ENCODE data around the gene NBAS.
"Not testable (repeated sequence)": the region's sequence is repeated elsewhere in the genome, so short reads cannot be mapped to it uniquely, and the experiment has no call there.

NBAS gene

GRCh38 chr2:15511686-15512085 lies 49.4 kb downstream of the NBAS start:
- no peak overlapping the region for H3K4me3 ChIP-seq (ENCODE audit: low read depth in 1 of 2, low read length in 2 of 2)
- H3K4me1 ChIP-seq (ENCODE audit: insufficient read depth, low read length): no peaks in the 10 kb centered on the region
- H3K9me3 ChIP-seq (ENCODE audit: low read length): no peaks in the 10 kb centered on the region
- H3K9ac ChIP-seq (ENCODE audit: low read length): no peak overlapping the region
- peaks cover 18% of the 10 kb centered on the region for H3K36me3 ChIP-seq (ENCODE audit: insufficient read depth, low read length)
- H3K27me3 ChIP-seq (ENCODE audit: control insufficient read depth in 1 of 2, insufficient read depth in 2 of 2, low read length in 2 of 2): no peaks in the 10 kb centered on the region
- no peak overlapping the region for H3K27ac ChIP-seq (ENCODE audit: low read depth, low read length)

- Histone ChIP-seq H3K27ac (ENCODE audit: low read depth, low read length) (no peak overlapping the region), H3K36me3 (ENCODE audit: insufficient read depth, low read length) (peaks cover 18% of the 10 kb centered on the region), H3K4me3 (ENCODE audit: low read depth in 1 of 2, low read length in 2 of 2) (no peak overlapping the region), H3K4me1 (ENCODE audit: insufficient read depth, low read length) (no peaks in the 10 kb centered on the region), H3K9ac (ENCODE audit: low read length) (no peak overlapping the region), H3K9me3 (ENCODE audit: low read length) (no peaks in the 10 kb centered on the region), H3K27me3 (ENCODE audit: control insufficient read depth in 1 of 2, insufficient read depth in 2 of 2, low read length in 2 of 2) (no peaks in the 10 kb centered on the region)
Measured at GRCh38 chr2:15510552-15510951, 50.6 kb downstream of the NBAS start.

GRCh38 chr2:15510131-15510530 lies 51.0 kb downstream of the NBAS start:
- Histone ChIP-seq H3K9ac (ENCODE audit: low read length) (no peak overlapping the region), H3K27ac (ENCODE audit: low read depth, low read length) (no peak overlapping the region), H3K27me3 (ENCODE audit: control insufficient read depth in 1 of 2, insufficient read depth in 2 of 2, low read length in 2 of 2) (no peaks in the 10 kb centered on the region), H3K36me3 (ENCODE audit: insufficient read depth, low read length) (peaks cover 16% of the 10 kb centered on the region), H3K9me3 (ENCODE audit: low read length) (no peaks in the 10 kb centered on the region), H3K4me1 (ENCODE audit: insufficient read depth, low read length) (no peaks in the 10 kb centered on the region), H3K4me3 (ENCODE audit: low read depth in 1 of 2, low read length in 2 of 2) (no peak overlapping the region)

- Histone ChIP-seq H3K4me1 (ENCODE audit: insufficient read depth, low read length) (no peaks in the 10 kb centered on the region), H3K36me3 (ENCODE audit: insufficient read depth, low read length) (peaks cover 18% of the 10 kb centered on the region), H3K9ac (ENCODE audit: low read length) (no peak overlapping the region), H3K27ac (ENCODE audit: low read depth, low read length) (no peak overlapping the region), H3K4me3 (ENCODE audit: low read depth in 1 of 2, low read length in 2 of 2) (no peak overlapping the region), H3K27me3 (ENCODE audit: control insufficient read depth in 1 of 2, insufficient read depth in 2 of 2, low read length in 2 of 2) (no peaks in the 10 kb centered on the region), H3K9me3 (ENCODE audit: low read length) (no peaks in the 10 kb centered on the region)
Measured at GRCh38 chr2:15507697-15508096, 53.4 kb downstream of the NBAS start.

GRCh38 chr2:15507061-15507460 lies 54.1 kb downstream of the NBAS start:
- peaks cover 18% of the 10 kb centered on the region for H3K36me3 ChIP-seq (ENCODE audit: insufficient read depth, low read length)
- H3K27ac ChIP-seq (ENCODE audit: low read depth, low read length): no peak overlapping the region
- H3K4me3 ChIP-seq (ENCODE audit: low read depth in 1 of 2, low read length in 2 of 2): no peak overlapping the region
- no peaks in the 10 kb centered on the region for H3K4me1 ChIP-seq (ENCODE audit: insufficient read depth, low read length)
- H3K9ac ChIP-seq (ENCODE audit: low read length): no peak overlapping the region
- H3K27me3 ChIP-seq (ENCODE audit: control insufficient read depth in 1 of 2, insufficient read depth in 2 of 2, low read length in 2 of 2): no peaks in the 10 kb centered on the region
- H3K9me3 ChIP-seq (ENCODE audit: low read length): no peaks in the 10 kb centered on the region

- Histone ChIP-seq H3K36me3 (ENCODE audit: insufficient read depth, low read length) (peaks cover 20% of the 10 kb centered on the region), H3K9ac (ENCODE audit: low read length) (no peak overlapping the region), H3K4me1 (ENCODE audit: insufficient read depth, low read length) (no peaks in the 10 kb centered on the region), H3K27ac (ENCODE audit: low read depth, low read length) (no peak overlapping the region), H3K9me3 (ENCODE audit: low read length) (no peaks in the 10 kb centered on the region), H3K4me3 (ENCODE audit: low read depth in 1 of 2, low read length in 2 of 2) (no peak overlapping the region), H3K27me3 (ENCODE audit: control insufficient read depth in 1 of 2, insufficient read depth in 2 of 2, low read length in 2 of 2) (no peaks in the 10 kb centered on the region)
Measured at GRCh38 chr2:15506229-15506819, 54.8 kb downstream of the NBAS start.

- Histone ChIP-seq H3K27ac (ENCODE audit: low read depth, low read length) (no peak overlapping the region), H3K36me3 (ENCODE audit: insufficient read depth, low read length) (peaks cover 20% of the 10 kb centered on the region), H3K9me3 (ENCODE audit: low read length) (no peaks in the 10 kb centered on the region), H3K9ac (ENCODE audit: low read length) (no peak overlapping the region), H3K4me1 (ENCODE audit: insufficient read depth, low read length) (no peaks in the 10 kb centered on the region), H3K27me3 (ENCODE audit: control insufficient read depth in 1 of 2, insufficient read depth in 2 of 2, low read length in 2 of 2) (no peaks in the 10 kb centered on the region), H3K4me3 (ENCODE audit: low read depth in 1 of 2, low read length in 2 of 2) (no peak overlapping the region)
Measured at GRCh38 chr2:15504882-15505663, 56.1 kb downstream of the NBAS start.

- H3K27me3 ChIP-seq (ENCODE audit: control insufficient read depth in 1 of 2, insufficient read depth in 2 of 2, low read length in 2 of 2); H3K4me1 ChIP-seq (ENCODE audit: insufficient read depth, low read length); H3K27ac ChIP-seq (ENCODE audit: low read depth, low read length); H3K9ac ChIP-seq (ENCODE audit: low read length); H3K9me3 ChIP-seq (ENCODE audit: low read length); H3K4me3 ChIP-seq (ENCODE audit: low read depth in 1 of 2, low read length in 2 of 2): not testable (repeated sequence)
- peaks cover 14% of the 10 kb centered on the region for H3K36me3 ChIP-seq (ENCODE audit: insufficient read depth, low read length)
Measured at GRCh38 chr2:15499251-15499650, 61.9 kb downstream of the NBAS start.

- Histone ChIP-seq H3K9me3 (ENCODE audit: low read length) (no peaks in the 10 kb centered on the region), H3K27ac (ENCODE audit: low read depth, low read length) (no peak overlapping the region), H3K4me1 (ENCODE audit: insufficient read depth, low read length) (no peaks in the 10 kb centered on the region), H3K4me3 (ENCODE audit: low read depth in 1 of 2, low read length in 2 of 2) (no peak overlapping the region), H3K36me3 (ENCODE audit: insufficient read depth, low read length) (peaks cover 14% of the 10 kb centered on the region), H3K27me3 (ENCODE audit: control insufficient read depth in 1 of 2, insufficient read depth in 2 of 2, low read length in 2 of 2) (no peaks in the 10 kb centered on the region), H3K9ac (ENCODE audit: low read length) (no peak overlapping the region)
Measured at GRCh38 chr2:15498554-15498953, 62.6 kb downstream of the NBAS start.

- no peaks in the 10 kb centered on the region for H3K9me3 ChIP-seq (ENCODE audit: low read length)
- no peak overlapping the region for H3K27ac ChIP-seq (ENCODE audit: low read depth, low read length)
- H3K4me3 ChIP-seq (ENCODE audit: low read depth in 1 of 2, low read length in 2 of 2): no peak overlapping the region
- no peaks in the 10 kb centered on the region for H3K4me1 ChIP-seq (ENCODE audit: insufficient read depth, low read length)
- no peaks in the 10 kb centered on the region for H3K27me3 ChIP-seq (ENCODE audit: control insufficient read depth in 1 of 2, insufficient read depth in 2 of 2, low read length in 2 of 2)
- no peak overlapping the region for H3K9ac ChIP-seq (ENCODE audit: low read length)
- peaks cover 4% of the 10 kb centered on the region for H3K36me3 ChIP-seq (ENCODE audit: insufficient read depth, low read length)
Measured at GRCh38 chr2:15494877-15495276, 66.3 kb downstream of the NBAS start.

- H3K9ac ChIP-seq (ENCODE audit: low read length): no peak overlapping the region
- H3K27ac ChIP-seq (ENCODE audit: low read depth, low read length): no peak overlapping the region
- no peaks in the 10 kb centered on the region for H3K9me3 ChIP-seq (ENCODE audit: low read length)
- no peaks in the 10 kb centered on the region for H3K27me3 ChIP-seq (ENCODE audit: control insufficient read depth in 1 of 2, insufficient read depth in 2 of 2, low read length in 2 of 2)
- peaks cover 12% of the 10 kb centered on the region for H3K36me3 ChIP-seq (ENCODE audit: insufficient read depth, low read length)
- H3K4me3 ChIP-seq (ENCODE audit: low read depth in 1 of 2, low read length in 2 of 2): no peak overlapping the region
- no peaks in the 10 kb centered on the region for H3K4me1 ChIP-seq (ENCODE audit: insufficient read depth, low read length)
Measured at GRCh38 chr2:15492773-15493325, 68.3 kb downstream of the NBAS start.

GRCh38 chr2:15486770-15487169 lies 74.4 kb downstream of the NBAS start:
- no peak overlapping the region for H3K27ac ChIP-seq (ENCODE audit: low read depth, low read length)
- H3K9ac ChIP-seq (ENCODE audit: low read length): no peak overlapping the region
- no peaks in the 10 kb centered on the region for H3K27me3 ChIP-seq (ENCODE audit: control insufficient read depth in 1 of 2, insufficient read depth in 2 of 2, low read length in 2 of 2)
- no peaks in the 10 kb centered on the region for H3K9me3 ChIP-seq (ENCODE audit: low read length)
- no peak overlapping the region for H3K4me3 ChIP-seq (ENCODE audit: low read depth in 1 of 2, low read length in 2 of 2)
- no peaks in the 10 kb centered on the region for H3K4me1 ChIP-seq (ENCODE audit: insufficient read depth, low read length)
- peaks cover 18% of the 10 kb centered on the region for H3K36me3 ChIP-seq (ENCODE audit: insufficient read depth, low read length)
